HG03175 (cell line): ENCODE measurements around the gene PPIL6.
"Not testable (repeated sequence)": the region's sequence is repeated elsewhere in the genome, so short reads cannot be mapped to it uniquely, and the experiment has no call there.

Experiments used
- ATAC-seq: cut with Tn5 transposase; IDR thresholded peaks from one replicate; pipeline ENCODE4 v1.9.1; 2021; ENCODE audit warnings: mild to moderate bottlenecking, moderate library complexity; ENCODE audit not compliant: unreplicated experiment

PPIL6 gene

GRCh38 chr6:109467696-109468095, 27.3 kb upstream of the PPIL6 start:
- no peak for ATAC-seq

DNA sequence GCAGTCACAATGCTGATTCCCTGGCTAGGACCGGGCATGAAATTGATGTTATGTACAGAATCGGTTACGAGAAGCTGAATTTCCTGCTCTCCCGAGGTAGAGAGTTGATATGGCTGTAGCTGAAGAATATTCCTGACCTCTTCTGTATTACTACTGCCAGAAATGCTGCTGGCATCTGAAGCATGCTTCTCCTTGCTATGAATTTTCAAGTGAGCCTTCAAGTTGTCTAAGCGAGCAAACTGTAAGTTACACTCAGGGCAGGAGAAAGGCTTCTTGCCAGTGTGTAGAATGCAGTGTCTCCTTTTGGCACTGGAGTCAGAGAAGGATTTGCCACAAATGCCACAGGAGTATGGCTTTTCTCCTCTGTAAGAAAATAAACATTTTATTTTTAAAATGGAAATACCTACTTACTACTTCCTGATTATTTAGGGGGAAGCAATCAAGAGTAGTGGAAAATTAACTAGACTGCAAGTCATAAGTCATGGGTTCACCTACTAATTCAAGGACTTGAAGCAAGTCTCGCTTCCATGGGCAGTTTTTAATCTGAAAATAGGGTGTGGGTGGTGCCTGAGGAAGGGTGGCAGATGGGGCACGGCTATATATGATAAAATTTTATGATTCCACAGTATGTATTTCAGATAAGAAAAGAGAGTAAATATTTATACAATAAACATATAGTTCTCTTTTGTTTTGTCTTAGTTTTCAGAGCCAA, 25.9 kb upstream of the PPIL6 start:
- ATAC-seq = no peak

DNA sequence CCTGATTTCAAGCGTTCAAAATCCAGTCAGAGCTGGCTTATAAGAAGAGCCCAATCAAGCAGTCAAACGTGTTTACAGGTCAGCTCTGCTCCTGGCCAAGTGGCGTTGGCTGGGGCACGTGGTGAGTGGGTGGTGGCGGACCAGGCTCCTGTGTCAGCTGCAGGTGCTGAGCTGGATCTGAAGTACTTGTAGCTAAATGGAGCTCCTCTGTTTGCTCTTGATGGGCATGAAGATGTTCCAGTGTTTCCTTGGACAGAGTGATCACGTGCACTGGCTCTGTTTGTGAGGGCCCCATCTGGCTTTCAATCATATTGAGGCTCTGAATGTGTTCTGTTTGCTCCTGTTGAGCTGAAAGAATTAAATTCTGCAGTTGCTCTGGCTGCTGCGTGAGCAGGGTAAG, 25.3 kb upstream of the PPIL6 start:
- no peak for ATAC-seq

DNA sequence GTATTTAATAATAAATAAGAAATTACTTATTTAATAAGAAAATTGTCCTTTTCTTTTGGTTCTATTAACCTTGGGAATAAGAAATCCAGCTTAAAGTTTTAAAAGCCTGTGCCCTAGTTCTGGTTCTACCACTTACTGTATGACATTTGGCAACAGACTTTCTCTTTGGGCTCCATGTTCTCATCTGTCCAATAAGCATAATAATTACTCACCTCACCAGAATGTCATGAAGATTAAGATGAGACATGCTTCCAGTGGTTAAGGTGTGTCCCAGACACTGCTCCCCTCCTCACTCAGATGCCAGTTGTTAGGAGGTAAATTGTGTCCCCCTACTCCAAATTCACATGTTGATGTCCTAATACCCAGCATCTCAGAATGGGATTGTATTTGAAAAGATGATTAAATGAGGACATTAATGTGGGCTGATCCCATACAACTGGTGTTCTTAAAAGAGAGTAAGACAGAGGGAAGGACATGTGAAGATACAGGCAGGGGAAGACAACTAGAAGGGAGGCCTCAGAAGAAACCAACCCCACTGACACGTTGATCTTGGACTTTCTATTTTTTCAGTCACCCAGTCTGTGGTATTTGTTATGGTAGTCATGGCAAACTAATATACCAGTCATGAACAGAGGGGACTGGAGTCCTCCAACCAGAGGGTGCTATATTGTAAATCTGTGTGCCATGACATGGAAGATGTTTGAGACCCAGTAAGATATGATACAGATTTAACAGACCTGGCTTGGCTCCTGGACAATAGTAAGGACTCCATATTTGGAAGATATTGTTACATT, 21.5 kb upstream of the PPIL6 start:
- ATAC-seq = no peak

GRCh38 chr6:109461205-109461604, 20.8 kb upstream of the PPIL6 start:
- not testable (repeated sequence) for ATAC-seq

- no peak for ATAC-seq
Measured at GRCh38 chr6:109460161-109460829, 19.9 kb upstream of the PPIL6 start.

DNA sequence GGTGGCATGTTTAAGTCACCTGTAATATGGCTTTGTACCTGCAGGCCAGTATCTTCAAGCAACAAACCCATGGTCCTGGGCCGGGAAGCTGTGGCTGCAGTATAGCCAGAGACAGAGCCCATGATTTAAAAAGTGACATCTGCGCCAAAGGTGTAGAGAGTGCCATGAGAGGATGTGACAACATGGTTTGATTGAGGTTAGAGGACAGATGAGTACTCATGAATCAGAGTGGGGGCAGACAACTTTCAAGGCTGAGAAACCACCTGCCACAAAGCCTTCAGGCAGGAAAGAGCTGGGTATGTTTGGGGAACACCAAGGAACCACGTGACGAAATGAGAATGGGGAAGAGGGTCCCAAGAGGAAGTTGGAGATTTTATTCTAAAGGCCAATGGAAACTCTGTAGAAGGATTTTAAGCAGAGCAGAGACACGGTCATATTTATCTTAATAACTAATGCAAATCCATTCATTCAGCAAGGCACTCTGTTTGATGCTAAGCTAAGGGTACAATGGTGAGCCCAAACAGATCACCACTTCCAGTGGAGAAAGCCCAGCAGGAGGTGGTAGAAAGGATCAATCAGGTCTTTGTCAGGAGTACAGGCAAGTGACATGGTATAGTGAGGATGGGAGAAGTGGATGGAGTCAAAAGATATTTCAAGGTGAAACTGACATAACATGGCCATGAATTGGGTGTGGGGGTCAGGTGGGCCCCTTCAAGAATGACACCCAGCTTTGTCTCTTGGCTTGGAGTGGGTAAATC, 18.5 kb upstream of the PPIL6 start:
- ATAC-seq = peak; percentile 18

DNA sequence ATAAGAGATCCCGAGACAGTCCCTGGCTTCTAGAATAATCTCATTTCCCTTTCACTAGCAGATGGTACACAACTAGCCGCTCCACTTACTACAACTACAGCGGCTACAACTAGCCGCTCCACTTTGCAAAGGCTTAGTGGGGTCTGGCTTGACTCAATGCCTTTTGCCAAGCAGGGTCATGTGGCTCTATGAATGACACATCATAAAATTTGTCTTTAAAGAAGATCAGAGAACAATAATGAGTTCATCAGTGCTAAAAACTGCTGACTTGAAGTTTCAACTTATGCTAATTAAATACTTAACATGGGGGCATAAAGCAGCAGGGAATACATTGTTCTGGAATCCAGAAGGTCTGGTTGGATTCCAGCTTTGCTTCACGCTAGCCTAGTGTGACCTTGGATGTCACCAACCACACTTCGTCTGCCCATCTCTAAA, 17.2 kb upstream of the PPIL6 start:
- no peak for ATAC-seq

- ATAC-seq = no peak
Measured at GRCh38 chr6:109456710-109457561, 16.5 kb upstream of the PPIL6 start.

DNA sequence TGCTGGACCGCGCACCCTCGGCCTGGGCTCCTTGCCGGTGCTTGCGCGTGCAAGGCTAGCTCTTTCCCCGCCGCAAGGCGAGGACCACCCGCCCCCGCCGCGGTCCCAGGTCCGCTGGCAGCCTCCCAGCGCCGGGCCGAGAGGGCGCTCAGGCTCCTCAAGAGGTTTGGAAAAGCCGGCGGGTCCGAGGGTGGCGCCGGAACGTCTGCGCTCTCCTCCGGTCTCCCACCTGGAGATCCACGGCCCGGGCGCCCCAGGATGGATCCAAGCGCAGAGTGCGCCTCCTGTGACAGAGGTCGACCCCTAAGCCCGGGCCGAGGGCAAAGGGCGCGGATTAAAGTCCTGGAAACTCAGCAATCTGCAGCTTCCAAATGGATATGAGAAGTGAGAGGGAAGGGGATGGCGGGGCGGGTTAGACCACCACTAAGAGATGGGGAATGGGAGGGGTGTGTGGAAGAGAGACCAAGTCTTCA, 15.7 kb upstream of the PPIL6 start:
- ATAC-seq = peak; percentile 1

DNA sequence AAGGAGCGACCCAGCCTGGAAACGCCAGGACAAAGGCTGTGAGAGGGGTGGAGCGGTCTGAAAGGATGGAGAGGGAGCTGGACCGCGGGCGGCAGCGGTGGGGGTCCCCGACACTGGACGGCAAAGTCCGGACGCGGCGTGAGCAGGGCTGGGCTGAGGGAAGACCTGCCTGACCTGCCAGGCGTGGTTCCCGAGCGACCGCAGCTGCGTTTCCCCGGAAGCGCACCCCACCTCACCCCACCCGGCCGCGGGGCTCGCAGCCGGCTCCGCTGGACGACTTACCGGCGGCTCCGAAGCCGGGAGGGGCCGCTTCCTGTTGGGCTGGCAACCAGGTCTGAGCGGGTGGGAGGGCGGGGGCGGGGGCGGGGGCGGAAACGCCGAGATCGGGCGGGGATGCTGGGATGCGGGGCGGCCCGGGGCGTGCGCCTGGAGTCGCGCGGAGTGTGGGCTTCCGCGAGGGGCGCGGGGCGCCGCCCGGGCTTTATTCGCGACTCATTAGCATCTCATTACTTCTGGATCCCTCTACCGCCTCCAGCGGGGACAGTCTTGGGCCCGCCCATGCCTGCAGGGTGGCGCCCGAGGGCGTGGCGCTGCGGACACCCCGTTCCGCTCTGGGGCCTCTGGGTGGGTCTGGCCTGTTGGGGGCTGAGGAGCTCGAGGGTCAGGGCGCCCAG, 15.1 kb upstream of the PPIL6 start, which contains the start of gene MICAL1:
Gene MICAL1, minus strand, starts transcription at position 336 of the 674 bp plus-strand sequence. CDS start 1,576 bp downstream, outside the sequence.
- ATAC-seq = peak; percentile 65

DNA sequence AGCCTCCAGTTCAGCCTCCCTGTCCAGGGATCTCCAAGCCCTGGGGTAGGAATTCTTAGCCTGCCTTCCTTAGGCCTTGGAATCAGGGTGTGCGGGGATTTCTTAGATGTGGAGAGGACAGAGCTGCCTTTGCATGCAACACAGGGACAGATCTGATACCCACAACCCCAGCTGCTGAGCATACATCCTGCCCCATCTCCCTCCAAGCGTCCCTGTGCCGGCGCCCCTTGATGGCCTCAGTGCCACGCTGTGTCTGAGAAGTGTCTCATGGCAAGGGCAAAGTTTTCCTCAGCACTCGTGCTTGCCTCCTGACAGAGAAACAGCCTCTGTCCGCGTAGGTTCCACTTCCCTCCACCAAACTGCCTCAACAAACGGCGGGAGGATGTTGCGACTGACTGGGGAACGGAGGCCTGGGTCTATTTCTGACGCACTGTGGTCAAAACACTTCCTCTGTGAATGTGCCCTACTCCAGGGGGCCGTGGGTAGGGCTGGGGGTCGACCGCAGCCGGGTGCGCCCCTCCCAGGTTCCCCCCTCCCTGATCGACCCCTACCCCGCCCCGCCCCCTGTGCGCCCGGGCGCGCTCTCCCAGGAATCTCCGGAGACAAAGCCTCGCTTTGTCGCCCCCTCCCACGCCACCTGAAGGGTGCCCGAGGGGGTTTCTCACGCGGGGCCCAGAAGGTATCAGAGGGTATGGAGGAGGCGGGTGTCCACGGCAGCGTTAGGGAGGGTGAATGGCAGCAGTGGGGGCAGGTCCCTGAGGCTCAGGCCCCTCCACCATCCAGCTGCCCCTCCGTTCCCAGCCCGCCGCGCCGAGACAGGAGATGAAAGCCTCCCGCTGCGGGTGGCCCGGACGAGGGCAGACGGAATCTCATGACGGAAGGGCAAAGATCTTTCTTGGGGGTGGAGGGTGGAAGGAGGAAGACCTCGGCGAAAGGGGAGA, 14.3 kb upstream of the PPIL6 start:
- peak; percentile 36 for ATAC-seq

DNA sequence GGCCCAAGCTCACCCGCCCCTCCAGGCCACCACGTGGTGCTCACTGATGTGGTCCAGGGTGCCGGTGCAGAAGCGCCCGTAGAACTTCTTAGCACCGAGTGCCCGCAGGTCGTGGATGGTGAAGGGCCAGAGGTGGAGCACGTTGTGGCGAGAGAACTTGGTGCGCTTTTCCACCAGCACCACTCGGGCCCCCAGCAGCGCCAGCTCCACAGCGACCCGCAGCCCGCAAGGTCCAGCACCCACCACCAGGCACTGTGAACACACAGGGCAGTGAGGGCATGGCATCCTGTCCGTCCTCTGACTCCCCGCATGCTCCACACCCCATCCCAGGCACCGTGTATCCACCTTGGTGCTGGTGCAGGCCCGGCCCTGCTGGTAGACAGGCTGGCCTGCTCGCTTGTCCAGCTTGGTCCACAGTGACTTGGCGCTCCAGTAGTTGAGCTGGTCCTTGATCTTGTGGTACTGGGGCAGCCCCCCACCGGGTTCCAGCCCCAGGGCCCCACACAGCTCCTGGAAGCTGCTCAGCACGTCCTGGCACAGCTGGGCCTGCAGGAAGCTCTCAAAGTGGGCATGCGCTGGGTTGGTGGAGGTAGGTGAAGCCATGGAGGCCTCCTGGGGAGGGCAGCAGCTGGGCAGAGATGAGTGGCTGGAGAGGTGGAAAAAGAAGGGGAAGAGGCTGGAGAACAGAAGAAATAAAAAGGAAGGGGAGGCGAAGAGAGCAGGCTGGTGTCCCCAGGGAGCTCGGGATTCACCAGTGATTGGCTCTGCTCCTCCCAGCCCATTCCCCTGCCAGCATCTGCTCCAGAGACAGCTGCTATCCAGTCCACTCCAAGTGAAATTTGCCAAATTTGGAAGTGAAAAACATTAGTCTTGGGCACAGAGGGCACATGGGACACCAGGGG, 13.4 kb upstream of the PPIL6 start:
- no peak for ATAC-seq

GRCh38 chr6:109453156-109453555, 12.7 kb upstream of the PPIL6 start:
- ATAC-seq = no peak

- no peak for ATAC-seq
Measured at GRCh38 chr6:109452181-109452580, 11.8 kb upstream of the PPIL6 start.

GRCh38 chr6:109451376-109451775, 10.9 kb upstream of the PPIL6 start:
- ATAC-seq = no peak

- ATAC-seq = no peak
Measured at GRCh38 chr6:109450801-109451200, 10.4 kb upstream of the PPIL6 start.
